H1 (cell line): Measurements from ENCODE around the gene MAGI1. TPM values are rescaled to one million over a fixed set of nuclear protein-coding genes. Genes with fewer than 3 reads are reported as not detected.

ENCODE experiments used
- BACH1 ChIP-seq: IDR thresholded peaks from 2 replicates; pipeline ENCODE4 v1.6.1; 2012; ENCODE audit warnings: low read length, improper control_type of control experiment
- HDAC2 ChIP-seq, 2 experiments: fragments of 300-600 bp in 1 of 2; sonication (generic) in 1 of 2; IDR thresholded peaks; 2 replicates each; pipeline ENCODE4 v1.6.1; 2011 to 2012; ENCODE audit warnings: low read depth in 2 of 2, low read length in 2 of 2, mild to moderate bottlenecking in 2 of 2, moderate library complexity in 2 of 2, borderline replicate concordance in 1 of 2, inconsistent platforms in 1 of 2
- PHF8 ChIP-seq: fragments of 200-600 bp; sonication (generic); conservative IDR thresholded peaks from 2 replicates; pipeline ENCODE4 v1.7.1; 2012; ENCODE audit warnings: low read depth, mild to moderate bottlenecking, inconsistent platforms, low read length, moderate library complexity
- RNF2 ChIP-seq: fragments of 200-900, 300-1000 bp; sonication (generic); IDR thresholded peaks from 2 replicates; pipeline ENCODE4 v1.7.1; 2016; ENCODE audit warnings: borderline replicate concordance, low read depth, mild to moderate bottlenecking, antibody characterized with exemption, low read length; ENCODE audit not compliant: poor library complexity, severe bottlenecking; ENCODE audit errors: missing control alignments
- polyA plus RNA-seq, 7 experiments: library from polyadenylated mRNA; depleted of rRNA in 3 of 7; stranded (reverse) in 5 of 7; unstranded in 2 of 7; fragments of >200 nt in 5 of 7; fragments of 200-250 nt in 2 of 7; gene quantifications; 1 replicate in 5 of 7; 2 replicates in 1 of 7; 4 replicates in 1 of 7; pipeline versions ENCODE4 v1.2.1 to v1.2.3, GENCODE V29; 2011 to 2013; ENCODE audit warnings: missing spikeins in 2 of 7, mixed read lengths in 2 of 7
- total RNA-seq: library from RNA; stranded (reverse); fragmentation: NEBNext Ultra II Directional; extraction: Animal tissue kit (Norgen Biotek cat#: 25700); gene quantifications from 2 replicates; pipeline ENCODE4 v1.2.1, GENCODE V29; 2021

MAGI1 gene
- total and polyA plus RNA-seq, 2 of the 8 experiments (the other 6 are each of a cell fraction or from before 2014, with no cell fraction given) = 19.8 to 78.0 TPM

- TF ChIP-seq BACH1 (no peak), RNF2 (no peak), PHF8 (no peak), HDAC2 (IDR thresholded peaks at IDR 0.05; ENCODE audit: borderline replicate concordance in 1 of 2, low read depth in 2 of 2, low read length in 2 of 2) (no peak)
These were observed 315.7 kb downstream of the MAGI1 start (continued) for GRCh38 chr3:65723011-65723410.
